ENCODE results near the gene ZFHX3.
"Not testable (repeated sequence)": the region's sequence is repeated elsewhere in the genome, so short reads cannot be mapped to it uniquely, and the experiment has no call there.

DNA sequence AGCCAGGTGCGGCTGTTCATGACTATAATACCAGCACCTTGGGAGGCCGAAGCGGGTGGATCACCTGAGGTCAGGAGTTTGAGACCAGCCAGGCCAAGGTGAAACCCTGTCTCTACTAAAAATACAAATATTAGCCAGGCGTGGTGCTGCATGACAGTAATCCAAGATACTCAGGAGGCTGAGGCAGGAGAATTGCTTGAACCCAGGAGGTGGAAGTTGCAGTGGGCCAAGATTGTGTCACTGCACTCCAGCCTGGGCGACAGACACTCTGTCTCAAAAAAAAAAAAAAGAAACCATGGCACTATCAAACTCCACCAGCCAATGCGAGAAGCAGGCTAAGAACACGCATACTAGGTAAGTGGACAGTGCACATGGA is 58.7 kb downstream of the ZFHX3 start:
- not testable (repeated sequence) for TF ChIP-seq EP300 (IDR thresholded peaks at IDR 0.05)
- TF ChIP-seq, protein P1, sequence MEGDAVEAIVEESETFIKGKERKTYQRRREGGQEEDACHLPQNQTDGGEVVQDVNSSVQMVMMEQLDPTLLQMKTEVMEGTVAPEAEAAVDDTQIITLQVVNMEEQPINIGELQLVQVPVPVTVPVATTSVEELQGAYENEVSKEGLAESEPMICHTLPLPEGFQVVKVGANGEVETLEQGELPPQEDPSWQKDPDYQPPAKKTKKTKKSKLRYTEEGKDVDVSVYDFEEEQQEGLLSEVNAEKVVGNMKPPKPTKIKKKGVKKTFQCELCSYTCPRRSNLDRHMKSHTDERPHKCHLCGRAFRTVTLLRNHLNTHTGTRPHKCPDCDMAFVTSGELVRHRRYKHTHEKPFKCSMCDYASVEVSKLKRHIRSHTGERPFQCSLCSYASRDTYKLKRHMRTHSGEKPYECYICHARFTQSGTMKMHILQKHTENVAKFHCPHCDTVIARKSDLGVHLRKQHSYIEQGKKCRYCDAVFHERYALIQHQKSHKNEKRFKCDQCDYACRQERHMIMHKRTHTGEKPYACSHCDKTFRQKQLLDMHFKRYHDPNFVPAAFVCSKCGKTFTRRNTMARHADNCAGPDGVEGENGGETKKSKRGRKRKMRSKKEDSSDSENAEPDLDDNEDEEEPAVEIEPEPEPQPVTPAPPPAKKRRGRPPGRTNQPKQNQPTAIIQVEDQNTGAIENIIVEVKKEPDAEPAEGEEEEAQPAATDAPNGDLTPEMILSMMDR (IDR thresholded peaks at IDR 0.05), result not testable (repeated sequence)

All from ovary (tissue), 3 donors.